PC-9 (cell line): ENCODE data around the gene ADGRL3. TPM values are rescaled to one million over a fixed set of nuclear protein-coding genes. Genes with fewer than 3 reads are reported as not detected.

ENCODE experiments used
- BruUV-seq: library from RNA; stranded (reverse); fragments of 400-500 nt; replicated peaks from 2 replicates; lab custom pipeline; 2021; lab: Mats Ljungman, UMichigan
- CTCF ChIA-PET: fragments of 300-600 bp; sonication (Branson Sonifier 250); formaldehyde crosslinking; loops from one replicate; lab custom pipeline; 2022; ENCODE audit warnings: antibody characterized with exemption; lab: Charles Lee
- POLR2A ChIA-PET: fragments of 300-600 bp; sonication (Branson Sonifier 250); formaldehyde crosslinking; loops from one replicate; lab custom pipeline; 2022; ENCODE audit warnings: antibody characterized with exemption; ENCODE audit not compliant: unreplicated experiment; lab: Charles Lee
- DNase-seq, 2 experiments: peaks; one replicate each; pipeline versions ENCODE4 v3.0.0 to v3.0.0-alpha.2; 2015 to 2022; ENCODE audit warnings: mixed read lengths in 1 of 2
- H2AFZ ChIP-seq: fragments of 200-600 bp; sonication (generic); 2 replicates; pipeline ENCODE4 v1.8.1; 2017; ENCODE audit warnings: antibody characterized with exemption
- H3F3A ChIP-seq: fragments of 200-600 bp; sonication (generic); 2 replicates; pipeline ENCODE4 v1.8.1; 2017; ENCODE audit warnings: antibody characterized with exemption, mild to moderate bottlenecking, low read depth; ENCODE audit not compliant: insufficient read depth
- H3K27ac ChIP-seq: fragments of 200-600 bp; sonication (generic); 2 replicates; pipeline ENCODE4 v1.6.1; 2016; ENCODE audit warnings: mixed run types
- H3K27me3 ChIP-seq: fragments of 200-600 bp; sonication (generic); 2 replicates; pipeline ENCODE4 v1.6.1; 2016; ENCODE audit warnings: low read depth, mixed run types; ENCODE audit not compliant: insufficient read depth
- H3K36me3 ChIP-seq: fragments of 200-600 bp; sonication (generic); 2 replicates; pipeline ENCODE4 v1.6.1; 2016; ENCODE audit warnings: low read depth, mixed run types
- H3K4me1 ChIP-seq: fragments of 200-600 bp; sonication (generic); replicated peaks from 2 replicates; pipeline ENCODE4 v1.6.1; 2016; ENCODE audit warnings: mixed run types; ENCODE audit not compliant: insufficient read depth
- H3K4me2 ChIP-seq: fragments of 200-600 bp; sonication (generic); 2 replicates; pipeline ENCODE4 v1.6.1; 2017; ENCODE audit warnings: mixed run types
- H3K4me3 ChIP-seq: fragments of 200-600 bp; sonication (generic); 2 replicates; pipeline ENCODE4 v1.6.1; 2016; ENCODE audit warnings: mixed run types
- H3K79me2 ChIP-seq: fragments of 200-600 bp; sonication (generic); 2 replicates; pipeline ENCODE4 v1.6.1; 2017; ENCODE audit warnings: low read depth, mixed run types
- H3K9me2 ChIP-seq: fragments of 200-600 bp; sonication (generic); 2 replicates; pipeline ENCODE4 v1.8.1; 2017; ENCODE audit warnings: mild to moderate bottlenecking; ENCODE audit not compliant: insufficient read depth
- H3K9me3 ChIP-seq: fragments of 200-600 bp; sonication (generic); 2 replicates; pipeline ENCODE4 v1.8.1; 2016; ENCODE audit warnings: low read depth; ENCODE audit not compliant: insufficient read depth
- H4K20me1 ChIP-seq: fragments of 200-600 bp; sonication (generic); 2 replicates; pipeline ENCODE4 v1.8.1; 2017; ENCODE audit not compliant: insufficient read depth
- EZH2 ChIP-seq: fragments of 200-600 bp; sonication (generic); IDR thresholded peaks from 2 replicates; pipeline ENCODE4 v1.8.0; 2017; ENCODE audit warnings: antibody characterized with exemption, low read depth
- intact Hi-C: fragments of 100-400 bp; cut with micrococcal nuclease; formaldehyde crosslinking; loops from one replicate; pipeline ENCODE4 v1.10.0; 2022; ENCODE audit not compliant: unreplicated experiment
- total RNA-seq: library from RNA; stranded (reverse); gene quantifications from 2 replicates; pipeline ENCODE4 v1.2.3, GENCODE V29; 2021
- TF ChIP-seq, protein P1 (sequence below): fragments of 200-600 bp; sonication (generic); conservative IDR thresholded peaks from 2 replicates; pipeline ENCODE4 v1.6.1; 2017; ENCODE audit warnings: mixed run types, antibody characterized with exemption, mild to moderate bottlenecking, moderate library complexity

Gene ADGRL3
- total RNA-seq, 1 experiment from 2014 or later, result 1.6 TPM

DNA sequence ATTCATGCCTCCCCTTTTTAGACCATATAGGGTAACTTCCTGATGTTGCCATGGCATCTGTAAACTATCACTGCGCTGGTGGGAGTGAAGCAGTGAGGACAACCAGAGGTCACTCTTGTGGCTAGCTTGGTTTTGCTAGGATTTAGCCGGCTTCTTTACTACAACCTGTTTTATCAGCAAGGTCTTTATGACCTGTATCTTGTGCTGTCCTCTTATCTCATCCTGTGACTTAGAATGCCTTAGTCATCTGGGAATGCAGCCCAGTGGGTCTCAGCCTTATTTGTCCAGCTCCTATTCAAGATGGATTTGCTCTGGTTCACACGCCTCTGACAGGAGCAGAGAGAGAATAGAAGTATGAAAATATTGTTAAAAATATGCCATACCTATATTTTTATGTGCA is 355.7 kb downstream of the ADGRL3 start:
- DNase-seq, result peak; percentile 39 to 80
- Histone ChIP-seq H3F3A (no peaks in the 10 kb centered on the region), H2AFZ (no peak overlapping the region), H3K27me3 (no peaks in the 10 kb centered on the region), H3K36me3 (no peaks in the 10 kb centered on the region), H3K4me3 (no peak overlapping the region), H3K4me1 (peaks cover 9% of the 10 kb centered on the region; the same call in 1 of the 2 replicates), H3K9me2 (no peaks in the 10 kb centered on the region), H3K4me2 (no peak overlapping the region), H3K79me2 (no peaks in the 10 kb centered on the region), H3K27ac (peak overlapping the region; percentile 29; the same call in 1 of the 2 replicates), H4K20me1 (no peaks in the 10 kb centered on the region), H3K9me3 (no peaks in the 10 kb centered on the region)
- intact Hi-C loops, result loop anchor here (5.0 kb wide), 1 partner anchor 33 kb away; no protein-coding TSS in a partner anchor
- POLR2A ChIA-PET, result interaction anchor here (0.6 kb wide), 3 partner anchors 30 to 1454 kb away, joined by 9 to 12 read pairs (median 11); no protein-coding TSS in a partner anchor
- CTCF ChIA-PET, result no interaction called here
- TF ChIP-seq, protein P1, sequence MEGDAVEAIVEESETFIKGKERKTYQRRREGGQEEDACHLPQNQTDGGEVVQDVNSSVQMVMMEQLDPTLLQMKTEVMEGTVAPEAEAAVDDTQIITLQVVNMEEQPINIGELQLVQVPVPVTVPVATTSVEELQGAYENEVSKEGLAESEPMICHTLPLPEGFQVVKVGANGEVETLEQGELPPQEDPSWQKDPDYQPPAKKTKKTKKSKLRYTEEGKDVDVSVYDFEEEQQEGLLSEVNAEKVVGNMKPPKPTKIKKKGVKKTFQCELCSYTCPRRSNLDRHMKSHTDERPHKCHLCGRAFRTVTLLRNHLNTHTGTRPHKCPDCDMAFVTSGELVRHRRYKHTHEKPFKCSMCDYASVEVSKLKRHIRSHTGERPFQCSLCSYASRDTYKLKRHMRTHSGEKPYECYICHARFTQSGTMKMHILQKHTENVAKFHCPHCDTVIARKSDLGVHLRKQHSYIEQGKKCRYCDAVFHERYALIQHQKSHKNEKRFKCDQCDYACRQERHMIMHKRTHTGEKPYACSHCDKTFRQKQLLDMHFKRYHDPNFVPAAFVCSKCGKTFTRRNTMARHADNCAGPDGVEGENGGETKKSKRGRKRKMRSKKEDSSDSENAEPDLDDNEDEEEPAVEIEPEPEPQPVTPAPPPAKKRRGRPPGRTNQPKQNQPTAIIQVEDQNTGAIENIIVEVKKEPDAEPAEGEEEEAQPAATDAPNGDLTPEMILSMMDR, result no peak
- no peak for TF ChIP-seq EZH2
- BruUV-seq, result no TSS peak

DNA sequence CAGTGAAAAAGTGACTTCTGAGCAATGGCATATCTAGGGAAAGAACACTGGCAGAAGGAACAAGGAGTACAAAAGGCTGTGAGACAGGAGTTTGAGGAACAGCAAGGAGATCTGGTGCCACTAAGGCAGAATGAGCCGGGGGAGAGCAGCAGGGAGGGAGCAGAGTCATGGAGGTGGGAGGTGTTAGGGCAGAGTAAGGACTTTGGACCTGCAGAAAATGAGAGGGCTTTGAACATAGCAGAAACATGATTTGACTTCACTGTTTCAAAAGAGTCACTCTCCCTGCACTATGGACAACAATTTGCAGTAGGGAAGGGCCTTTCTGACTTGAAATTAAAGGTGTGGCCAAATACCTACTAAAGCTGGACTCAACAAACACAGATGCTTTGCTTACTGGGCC is 356.2 kb downstream of the ADGRL3 start:
- Histone ChIP-seq H3K4me2 (no peak overlapping the region), H3K79me2 (no peaks in the 10 kb centered on the region), H3K9me2 (no peaks in the 10 kb centered on the region), H3K4me3 (no peak overlapping the region), H2AFZ (no peak overlapping the region), H3K9me3 (no peaks in the 10 kb centered on the region), H3F3A (no peaks in the 10 kb centered on the region), H3K4me1 (peaks cover 9% of the 10 kb centered on the region; the same call in 1 of the 2 replicates), H3K27ac (peak overlapping the region; percentile 29; the same call in 1 of the 2 replicates), H3K27me3 (no peaks in the 10 kb centered on the region), H4K20me1 (no peaks in the 10 kb centered on the region), H3K36me3 (no peaks in the 10 kb centered on the region)
- no peak for DNase-seq
- no peak for TF ChIP-seq EZH2
- TF ChIP-seq, protein P1, result no peak
- no TSS peak for BruUV-seq
- ChIA-PET CTCF (no interaction called here), POLR2A (interaction anchor here (0.6 kb wide), 1 partner anchor 1454 kb away, joined by 9 read pairs; no protein-coding TSS in a partner anchor)
- intact Hi-C loops, result loop anchor here (5.0 kb wide), 1 partner anchor 34 kb away; no protein-coding TSS in a partner anchor

DNA sequence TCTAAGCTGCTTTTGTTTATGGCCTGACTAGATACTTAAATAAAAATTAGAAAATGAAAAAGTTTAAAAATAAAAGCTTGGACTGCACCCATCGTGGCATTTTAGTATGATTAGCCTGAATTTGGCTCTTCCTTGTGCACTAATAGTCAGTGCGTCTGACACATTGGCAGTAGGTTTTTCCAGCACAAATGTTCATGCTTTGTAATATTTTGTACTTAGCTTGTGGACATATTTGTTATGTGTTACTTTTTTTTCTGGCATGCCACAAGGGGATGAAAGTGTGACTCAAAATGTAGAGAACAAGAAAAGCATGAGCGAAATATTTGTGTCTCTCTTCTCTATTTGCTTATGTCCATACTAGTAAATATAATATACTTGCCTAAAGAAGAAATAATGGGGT is 359.3 kb downstream of the ADGRL3 start:
- no peak for DNase-seq

More for the DNA sequence above, 359.3 kb downstream of the ADGRL3 start:
- H3K4me3 ChIP-seq, result no peak overlapping the region
- intact Hi-C loops, result loop anchor here (5.0 kb wide), 1 partner anchor 37 kb away; no protein-coding TSS in a partner anchor
- TF ChIP-seq EZH2, result no peak
- TF ChIP-seq, protein P1, result no peak
- H3K27ac ChIP-seq, result no peak overlapping the region
- no peaks in the 10 kb centered on the region for H3K27me3 ChIP-seq
- no peak overlapping the region for H2AFZ ChIP-seq
- H3K9me2 ChIP-seq, result no peaks in the 10 kb centered on the region
- ChIA-PET CTCF (no interaction called here), POLR2A (no interaction called here)
- no TSS peak for BruUV-seq
- H3F3A ChIP-seq, result no peaks in the 10 kb centered on the region
- no peak overlapping the region for H3K4me2 ChIP-seq
- H3K79me2 ChIP-seq, result no peaks in the 10 kb centered on the region
- H3K4me1 ChIP-seq, result peaks cover 9% of the 10 kb centered on the region; the same call in 1 of the 2 replicates
- H3K9me3 ChIP-seq, result no peaks in the 10 kb centered on the region
- no peaks in the 10 kb centered on the region for H3K36me3 ChIP-seq
- no peaks in the 10 kb centered on the region for H4K20me1 ChIP-seq
